HFFc6 (cell line): Measurements from ENCODE around the gene SLC39A11. TPM values are rescaled to one million over a fixed set of nuclear protein-coding genes. Genes with fewer than 3 reads are reported as not detected.

Experiments used
- DNase-seq: peaks from one replicate; pipeline ENCODE4 v3.0.0-alpha.2; 2018
- H3K27ac Mint-ChIP-seq: 2 replicates; pipeline ENCODE4 v1.8.0; 2020; ENCODE audit warnings: mild to moderate bottlenecking, mixed read lengths
- H3K27me3 Mint-ChIP-seq: 2 replicates; pipeline ENCODE4 v1.8.0; 2021; ENCODE audit warnings: mild to moderate bottlenecking, moderate library complexity, mixed read lengths; ENCODE audit not compliant: insufficient read depth
- H3K36me3 Mint-ChIP-seq: 2 replicates; pipeline ENCODE4 v1.8.0; 2021; ENCODE audit warnings: low read depth, mixed read lengths
- H3K4me1 Mint-ChIP-seq: 2 replicates; pipeline ENCODE4 v1.8.0; 2020; ENCODE audit warnings: low read depth, mixed read lengths
- H3K4me3 Mint-ChIP-seq: 2 replicates; pipeline ENCODE4 v1.8.0; 2020; ENCODE audit warnings: mild to moderate bottlenecking, moderate library complexity, mixed read lengths
- H3K9me3 Mint-ChIP-seq: 2 replicates; pipeline ENCODE4 v1.8.0; 2020; ENCODE audit warnings: mild to moderate bottlenecking, mixed read lengths
- CTCF ChIP-seq: fragments of 200-600 bp; sonication (generic); IDR thresholded peaks from 2 replicates; pipeline ENCODE4 v1.5.0; 2021; ENCODE audit warnings: antibody characterized with exemption, mild to moderate bottlenecking
- total RNA-seq, 6 experiments: library from RNA; stranded (reverse); fragmentation: NEBNext Ultra II Directional; extraction: Animal tissue kit (Norgen Biotek cat#: 25700); gene quantifications; 2 replicates in 1 of 6; 3 replicates in 5 of 6; pipeline ENCODE4 v1.2.3, GENCODE V29; 2021

SLC39A11 gene
- total RNA-seq, 6 experiments from 2014 or later = 29.7 to 40.6 (median 34.9) TPM

GRCh38 chr17:72751746-72752145 lies 340.7 kb downstream of the SLC39A11 start:
- Mint-ChIP-seq H3K36me3 (peaks cover 8% of the 10 kb centered on the region; the same call in 1 of the 2 replicates), H3K4me3 (no peak overlapping the region), H3K27me3 (no peaks in the 10 kb centered on the region; the same call in none of the 2 replicates), H3K27ac (no peak overlapping the region), H3K9me3 (no peaks in the 10 kb centered on the region), H3K4me1 (peaks cover 9% of the 10 kb centered on the region)
- DNase-seq = no peak
- TF ChIP-seq CTCF = no peak

GRCh38 chr17:72749119-72749572 lies 343.3 kb downstream of the SLC39A11 start:
- Mint-ChIP-seq H3K4me3 (no peak overlapping the region), H3K9me3 (no peaks in the 10 kb centered on the region), H3K27ac (no peak overlapping the region), H3K27me3 (no peaks in the 10 kb centered on the region; the same call in 1 of the 2 replicates), H3K4me1 (peaks cover under 1% of the 10 kb centered on the region; the same call in 1 of the 2 replicates), H3K36me3 (no peaks in the 10 kb centered on the region)
- no peak for DNase-seq
- no peak for TF ChIP-seq CTCF

- no peaks in the 10 kb centered on the region for H3K36me3 Mint-ChIP-seq
- no peak overlapping the region for H3K4me3 Mint-ChIP-seq
- no peaks in the 10 kb centered on the region; the same call in 1 of the 2 replicates for H3K27me3 Mint-ChIP-seq
- TF ChIP-seq CTCF = no peak
- H3K27ac Mint-ChIP-seq = no peak overlapping the region
- DNase-seq = no peak
- H3K4me1 Mint-ChIP-seq = no peaks in the 10 kb centered on the region
- no peaks in the 10 kb centered on the region for H3K9me3 Mint-ChIP-seq
These were observed 345.0 kb downstream of the SLC39A11 start for GRCh38 chr17:72747501-72747900.

- Mint-ChIP-seq H3K36me3 (no peaks in the 10 kb centered on the region), H3K9me3 (no peaks in the 10 kb centered on the region), H3K4me1 (no peaks in the 10 kb centered on the region), H3K4me3 (no peak overlapping the region), H3K27ac (no peak overlapping the region), H3K27me3 (no peaks in the 10 kb centered on the region)
- no peak for DNase-seq
- TF ChIP-seq CTCF = no peak
These were observed 347.2 kb downstream of the SLC39A11 start for GRCh38 chr17:72745241-72745640.

GRCh38 chr17:72743037-72743467 lies 349.4 kb downstream of the SLC39A11 start:
- Mint-ChIP-seq H3K4me3 (no peak overlapping the region), H3K27me3 (no peaks in the 10 kb centered on the region; the same call in 1 of the 2 replicates), H3K4me1 (no peaks in the 10 kb centered on the region), H3K9me3 (no peaks in the 10 kb centered on the region), H3K36me3 (no peaks in the 10 kb centered on the region), H3K27ac (no peak overlapping the region)
- no peak for DNase-seq
- TF ChIP-seq CTCF = no peak
